Common myeloid progenitor, CD34-positive (primary cell): Measurements from ENCODE around the gene ELP5.

Source experiments
- CTCF ChIA-PET: fragments of 350-600 bp; sonication (Branson Sonifier 250); formaldehyde crosslinking; loops from one replicate; lab custom pipeline; 2021; ENCODE audit warnings: antibody characterized with exemption; lab: Charles Lee
- POLR2A ChIA-PET: fragments of 350-600 bp; sonication (Branson Sonifier 250); formaldehyde crosslinking; loops from one replicate; lab custom pipeline; 2021; ENCODE audit warnings: antibody characterized with exemption; lab: Charles Lee
- DNase-seq, 3 donors: peaks; one replicate each; pipeline versions ENCODE4 v3.0.0 to v3.0.0-alpha.2; 2013
- H3K27ac ChIP-seq, 2 experiments: 1 replicate in 1 of 2; 2 replicates in 1 of 2; pipeline ENCODE4 v1.7.0; 2013; ENCODE audit warnings: inconsistent platforms in 2 of 2, low read length in 2 of 2, mild to moderate bottlenecking in 2 of 2, low read depth in 1 of 2, moderate library complexity in 1 of 2; ENCODE audit not compliant: severe bottlenecking in 2 of 2, insufficient read depth in 1 of 2, poor library complexity in 1 of 2
- H3K27me3 ChIP-seq, 5 experiments: replicated peaks in 2 of 5; 1 replicate in 3 of 5; 2 replicates in 2 of 5; pipeline versions ENCODE4 v1.6.1 to v1.7.0; 2013; ENCODE audit warnings: low read length in 4 of 5, mild to moderate bottlenecking in 2 of 5, moderate library complexity in 2 of 5, inconsistent platforms in 1 of 5; ENCODE audit not compliant: insufficient read depth in 5 of 5, control insufficient read depth in 4 of 5
- H3K36me3 ChIP-seq, 4 experiments: 1 replicate in 2 of 4; 2 replicates in 2 of 4; pipeline versions ENCODE4 v1.6.1 to v1.7.0; 2013; ENCODE audit warnings: low read length in 3 of 4, control low read depth in 1 of 4, mild to moderate bottlenecking in 1 of 4; ENCODE audit not compliant: control insufficient read depth in 4 of 4, insufficient read depth in 4 of 4
- H3K4me1 ChIP-seq, 4 experiments: 1 replicate in 3 of 4; 2 replicates in 1 of 4; pipeline versions ENCODE4 v1.6.1 to v1.7.1; 2013; ENCODE audit warnings: low read length in 3 of 4, mild to moderate bottlenecking in 3 of 4, control low read depth in 1 of 4, inconsistent platforms in 1 of 4, moderate library complexity in 1 of 4; ENCODE audit not compliant: control insufficient read depth in 4 of 4, insufficient read depth in 4 of 4; ENCODE audit errors: control extremely low read depth in 1 of 4
- H3K4me3 ChIP-seq, 7 experiments: 1 replicate in 4 of 7; 2 replicates in 3 of 7; pipeline versions ENCODE4 v1.5.1 to v1.7.0; 2013; ENCODE audit warnings: mild to moderate bottlenecking in 7 of 7, low read length in 6 of 7, moderate library complexity in 6 of 7, inconsistent platforms in 2 of 7, low read depth in 2 of 7, control low read depth in 1 of 7; ENCODE audit not compliant: insufficient read depth in 4 of 7, control insufficient read depth in 1 of 7; ENCODE audit errors: extremely low read depth in 1 of 7
- H3K9me3 ChIP-seq, 5 experiments: 1 replicate in 4 of 5; 2 replicates in 1 of 5; pipeline versions ENCODE4 v1.6.1 to v1.7.1; 2013; ENCODE audit warnings: low read length in 4 of 5, mild to moderate bottlenecking in 2 of 5, inconsistent platforms in 1 of 5, low read depth in 1 of 5, moderate library complexity in 1 of 5; ENCODE audit not compliant: control insufficient read depth in 4 of 5, insufficient read depth in 2 of 5; ENCODE audit errors: control extremely low read depth in 1 of 5
- WGBS: methylation state at CpG from one replicate; pipeline ENCODE4 v1.1.5; 2013; ENCODE audit not compliant: insufficient coverage; 5-methylcytosine and 5-hydroxymethylcytosine counted together

Gene ELP5

DNA sequence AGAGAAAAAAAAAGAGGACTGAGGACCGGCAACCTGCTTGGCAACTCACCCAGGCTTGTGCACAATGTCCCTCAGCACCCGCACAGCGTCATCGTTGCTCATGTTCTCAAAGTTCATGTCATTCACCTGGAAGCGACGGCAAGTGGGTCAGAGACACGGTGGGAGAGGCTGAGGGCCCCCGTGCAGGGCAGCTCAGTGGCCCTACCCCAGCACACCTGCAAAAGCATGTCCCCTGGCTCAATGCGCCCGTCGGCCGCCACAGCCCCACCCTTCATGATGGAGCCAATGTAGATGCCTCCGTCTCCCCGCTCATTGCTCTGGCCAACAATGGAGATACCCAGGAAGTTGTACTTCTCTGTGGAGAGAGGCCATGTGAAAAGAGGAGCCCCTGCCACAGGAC, 23.1 kb upstream of the ELP5 start:
- no peak overlapping the region for H3K4me3 ChIP-seq
- H3K4me1 ChIP-seq, result peaks cover 0 to 21% (median 16%) of the 10 kb centered on the region in 4 experiments
- H3K27me3 ChIP-seq, result no peaks in the 10 kb centered on the region
- no peak for DNase-seq
- 98% methylated on average over 10 of the region's 14 CpGs for WGBS
- H3K9me3 ChIP-seq, result no peaks in the 10 kb centered on the region
- H3K27ac ChIP-seq, result no peak overlapping the region
- ChIA-PET POLR2A (no interaction called here), CTCF (interaction anchor here (10.2 kb wide), 1 partner anchor 9 kb away, joined by 75 read pairs; the partner anchor contains the start of genes ACADVL and DLG4)
- H3K36me3 ChIP-seq, result peaks cover 9 to 69% (median 46%) of the 10 kb centered on the region in 4 experiments

GRCh38 chr17:7229504-7229903, 22.5 kb upstream of the ELP5 start:
- H3K27me3 ChIP-seq, result no peaks in the 10 kb centered on the region
- CTCF ChIA-PET, result interaction anchor here (1.3 to 10.2 kb wide), 2 partner anchors 9 to 15 kb away, joined by 3 to 75 read pairs; partner anchors contain the start of genes ACADVL and DLG4
- no peak overlapping the region for H3K27ac ChIP-seq
- peaks cover 9 to 65% (median 43%) of the 10 kb centered on the region in 4 experiments for H3K36me3 ChIP-seq
- DNase-seq, result no peak
- 97% methylated on average over 14 of the region's 19 CpGs for WGBS
- POLR2A ChIA-PET, result no interaction called here
- no peak overlapping the region for H3K4me3 ChIP-seq
- peaks cover 0 to 23% (median 17%) of the 10 kb centered on the region in 4 experiments for H3K4me1 ChIP-seq
- H3K9me3 ChIP-seq, result no peaks in the 10 kb centered on the region

GRCh38 chr17:7232114-7232513, 19.9 kb upstream of the ELP5 start:
- H3K36me3 ChIP-seq, result peaks cover 4 to 65% (median 36%) of the 10 kb centered on the region in 4 experiments
- WGBS, result 91% methylated on average over 4 of the region's 5 CpGs
- no peaks in the 10 kb centered on the region for H3K9me3 ChIP-seq
- no peak overlapping the region for H3K27ac ChIP-seq
- peak overlapping the region in 2 of 7 experiments; percentile 20 to 82 for H3K4me3 ChIP-seq
- CTCF ChIA-PET, result interaction anchor here (1.2 to 10.2 kb wide), 2 partner anchors 8 to 12 kb away, joined by 3 to 75 read pairs; partner anchors contain the start of genes ACADVL and DLG4
- no peaks in the 10 kb centered on the region for H3K27me3 ChIP-seq
- POLR2A ChIA-PET, result no interaction called here
- DNase-seq, result no peak
- peaks cover under 1 to 49% (median 33%) of the 10 kb centered on the region in 4 experiments for H3K4me1 ChIP-seq

DNA sequence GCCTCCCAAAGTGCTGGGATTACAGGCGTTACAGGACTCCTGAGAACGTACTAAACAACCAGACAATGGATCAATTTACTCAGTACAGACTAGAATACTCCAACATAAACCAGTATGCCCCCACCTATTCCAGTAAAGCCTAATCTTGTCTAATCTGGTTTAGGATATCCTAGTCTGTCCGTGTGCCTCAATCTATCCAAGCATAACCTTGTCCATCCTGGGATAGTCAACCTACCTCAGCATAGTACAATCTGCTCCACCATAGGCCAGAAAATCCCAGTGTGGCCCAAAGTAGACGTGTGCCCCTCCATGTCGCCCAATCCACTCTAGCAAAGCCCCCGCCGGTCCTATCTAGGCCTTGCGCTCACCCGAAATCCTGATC, 18.3 kb upstream of the ELP5 start:
- DNase-seq, result no peak
- Histone ChIP-seq H3K4me1 (peaks cover 5 to 53% (median 38%) of the 10 kb centered on the region in 4 experiments), H3K36me3 (peaks cover 0 to 53% (median 28%) of the 10 kb centered on the region in 4 experiments), H3K27ac (peak overlapping the region; percentile 74 to 89), H3K9me3 (no peaks in the 10 kb centered on the region), H3K27me3 (no peaks in the 10 kb centered on the region), H3K4me3 (peak overlapping the region; percentile 70 to 97 (median 87))
- CTCF ChIA-PET, result interaction anchor here (0.9 to 10.2 kb wide), 4 partner anchors 8 to 20 kb away, joined by 3 to 75 read pairs (median 5); partner anchors contain the start of genes ACADVL, DLG4 and GABARAP
- WGBS, result 0% methylated on average over 7 of the region's 9 CpGs
- POLR2A ChIA-PET, result interaction anchor here (0.7 to 1.9 kb wide), 4 partner anchors 9 to 17 kb away, joined by 3 to 11 read pairs (median 4); partner anchors contain the start of genes ACADVL, DLG4 and GABARAP

- Histone ChIP-seq H3K4me3 (peak within 1 kb of the TSS; percentile 70 to 97 (median 87)), H3K9me3 (no peaks in the 10 kb centered on the region), H3K4me1 (peaks cover 5 to 53% (median 38%) of the 10 kb centered on the region in 4 experiments), H3K36me3 (peaks cover 0 to 47% (median 24%) of the 10 kb centered on the region in 4 experiments), H3K27me3 (no peaks in the 10 kb centered on the region), H3K27ac (peak within 1 kb of the TSS; percentile 74 to 89)
- POLR2A ChIA-PET, result interaction anchor here (0.7 to 1.9 kb wide), 4 partner anchors 8 to 16 kb away, joined by 3 to 11 read pairs (median 4); partner anchors contain the start of genes ACADVL, DLG4 and GABARAP
- WGBS, result 0% methylated on average over 62 of the region's 72 CpGs
- DNase-seq, result peak; percentile 94 to 97 (median 97)
- CTCF ChIA-PET, result interaction anchor here (1.1 to 10.2 kb wide), 5 partner anchors 9 to 20 kb away, joined by 3 to 75 read pairs (median 4); partner anchors contain the start of genes ACADVL, DLG4 and GABARAP
These were observed 17.7 kb upstream of the ELP5 start, which contains the start of gene DVL2 for GRCh38 chr17:7234083-7234951. DVL2 (minus strand) TSS chr17:7234517; CDS start chr17:7234262, 255 bp downstream.

DNA sequence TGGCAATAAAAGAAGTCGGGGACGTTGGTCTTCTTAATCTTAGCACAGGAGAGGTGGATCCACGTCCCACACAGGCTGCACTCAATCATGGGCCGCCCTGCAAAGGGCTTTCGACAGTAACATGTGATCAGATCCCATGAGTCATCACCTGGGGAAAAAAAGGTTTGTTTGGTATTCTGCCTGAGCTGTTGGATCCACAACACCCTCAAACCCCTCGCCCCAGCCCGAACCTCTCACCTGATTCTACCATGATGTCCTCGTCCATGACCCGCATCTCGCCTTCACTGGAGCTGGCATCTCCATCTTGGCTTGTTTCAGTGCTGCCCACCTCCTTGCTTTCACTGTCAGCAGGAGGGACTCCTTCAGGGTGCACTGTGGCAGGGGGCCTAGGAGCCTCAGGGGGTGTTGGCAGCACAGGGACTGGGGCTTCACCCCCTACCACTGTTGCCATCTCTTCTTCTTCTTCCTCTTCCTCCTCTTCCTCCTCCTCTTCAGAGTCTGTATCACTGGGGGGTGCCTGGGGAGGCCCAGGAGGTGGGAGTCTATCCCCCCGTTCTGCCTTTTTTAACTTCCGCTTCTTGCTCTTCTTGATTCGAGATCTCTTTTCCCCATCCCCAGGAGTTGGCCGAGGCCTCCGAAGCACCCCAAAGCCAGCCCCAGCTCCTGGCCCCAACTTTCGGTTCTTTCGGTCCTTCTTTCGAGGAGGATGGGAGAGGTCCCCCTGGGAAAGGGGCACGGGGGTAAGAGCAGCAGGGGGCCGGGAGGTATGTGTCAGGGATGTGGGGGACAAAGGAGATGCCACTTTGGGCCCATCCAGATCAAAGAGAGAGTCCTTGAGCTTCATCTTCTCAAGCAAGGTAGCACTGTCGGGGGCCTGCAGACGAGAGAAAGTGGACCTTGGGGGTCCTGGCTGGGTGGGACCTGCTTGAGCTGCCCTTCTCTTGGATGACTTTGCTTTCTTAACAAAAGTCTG, 16.0 kb upstream of the ELP5 start:
- H3K9me3 ChIP-seq, result no peaks in the 10 kb centered on the region
- POLR2A ChIA-PET, result interaction anchor here (3.9 kb wide), 1 partner anchor 16 kb away, joined by 21 read pairs; the partner anchor contains the start of genes ACADVL and DLG4
- H3K4me3 ChIP-seq, result no peak overlapping the region
- peaks cover 15 to 67% (median 52%) of the 10 kb centered on the region in 4 experiments for H3K4me1 ChIP-seq
- H3K36me3 ChIP-seq, result peaks cover 3 to 40% (median 15%) of the 10 kb centered on the region in 4 experiments
- CTCF ChIA-PET, result interaction anchor here (1.1 to 10.2 kb wide), 4 partner anchors 11 to 190 kb away, joined by 3 to 75 read pairs (median 3); partner anchors contain the start of genes ACADVL, DLG4 and SLC2A4
- DNase-seq, result no peak
- 92% methylated on average over 16 of the region's 22 CpGs for WGBS
- peak overlapping the region in 1 of 2 experiments; percentile 89 for H3K27ac ChIP-seq
- H3K27me3 ChIP-seq, result no peaks in the 10 kb centered on the region
